Lower leg skin (tissue), 4 donors: ENCODE measurements around the gene PACS1. TPM values are rescaled to one million over a fixed set of nuclear protein-coding genes. Genes with fewer than 3 reads are reported as not detected.

Source experiments
- DNase-seq, 2 donors: peaks; one replicate each; pipeline ENCODE4 v3.0.0-alpha.2; 2019; ENCODE audit warnings: low spot score in 2 of 2
- H3K4me3 ChIP-seq: fragments of 200-600 bp; sonication (generic); 2 replicates; pipeline ENCODE4 v1.5.1; 2017; ENCODE audit warnings: mild to moderate bottlenecking, low read depth; ENCODE audit not compliant: poor library complexity, severe bottlenecking
- POLR2A ChIP-seq, 2 donors: fragments of 450-650 bp; IDR thresholded peaks; one replicate each; pipeline ENCODE4 v1.6.1; 2016 to 2017; ENCODE audit warnings: antibody characterized with exemption in 2 of 2, mild to moderate bottlenecking in 1 of 2, moderate library complexity in 1 of 2
- WGBS, 2 donors: methylation state at CpG; one replicate each; pipeline ENCODE4 v1.1.5; 2018; 5-methylcytosine and 5-hydroxymethylcytosine counted together
- intact Hi-C: fragments of 100-400 bp; cut with DNase I; formaldehyde crosslinking; loops from one replicate; pipeline ENCODE4 v1.15.0; 2023; ENCODE audit warnings: low total_unique reads
- total RNA-seq, 4 donors: library from RNA; depleted of rRNA; stranded (reverse); fragments of >200 nt; gene quantifications; one replicate each; pipeline ENCODE4 v1.1.0, GENCODE V29; 2016
- TF ChIP-seq, protein P1 (sequence below), 3 donors: fragments of 450-650 bp; IDR thresholded peaks; one replicate each; pipeline ENCODE4 v1.5.1; 2016; ENCODE audit warnings: antibody characterized with exemption in 3 of 3, mild to moderate bottlenecking in 3 of 3, moderate library complexity in 2 of 3

The PACS1 gene
- total RNA-seq, 4 donors from 2014 or later: 26.7 to 41.1 (median 32.4) TPM

DNA sequence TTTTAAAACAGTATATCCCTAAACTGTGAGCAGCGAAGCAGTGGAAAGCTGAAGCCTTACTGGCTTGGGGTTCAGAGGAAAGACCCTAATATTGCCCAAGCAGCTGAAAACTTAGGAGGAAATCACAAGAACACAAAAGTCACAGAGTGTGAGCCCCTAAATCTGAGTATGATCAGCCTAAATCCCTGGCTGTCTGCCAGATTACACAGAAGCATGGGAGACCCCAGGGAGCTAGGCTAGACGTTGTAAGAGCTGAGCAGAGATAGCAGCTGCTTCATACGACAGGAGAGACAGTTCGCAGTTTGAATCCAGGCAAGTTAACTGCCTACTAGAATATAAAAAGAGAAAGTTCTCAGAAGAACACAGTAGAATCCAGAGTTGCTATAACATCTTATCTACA lies 81.2 kb downstream of the PACS1 start:
- DNase-seq: no peak
- no peak for TF ChIP-seq POLR2A (IDR thresholded peaks at IDR 0.05)
- TF ChIP-seq, protein P1, sequence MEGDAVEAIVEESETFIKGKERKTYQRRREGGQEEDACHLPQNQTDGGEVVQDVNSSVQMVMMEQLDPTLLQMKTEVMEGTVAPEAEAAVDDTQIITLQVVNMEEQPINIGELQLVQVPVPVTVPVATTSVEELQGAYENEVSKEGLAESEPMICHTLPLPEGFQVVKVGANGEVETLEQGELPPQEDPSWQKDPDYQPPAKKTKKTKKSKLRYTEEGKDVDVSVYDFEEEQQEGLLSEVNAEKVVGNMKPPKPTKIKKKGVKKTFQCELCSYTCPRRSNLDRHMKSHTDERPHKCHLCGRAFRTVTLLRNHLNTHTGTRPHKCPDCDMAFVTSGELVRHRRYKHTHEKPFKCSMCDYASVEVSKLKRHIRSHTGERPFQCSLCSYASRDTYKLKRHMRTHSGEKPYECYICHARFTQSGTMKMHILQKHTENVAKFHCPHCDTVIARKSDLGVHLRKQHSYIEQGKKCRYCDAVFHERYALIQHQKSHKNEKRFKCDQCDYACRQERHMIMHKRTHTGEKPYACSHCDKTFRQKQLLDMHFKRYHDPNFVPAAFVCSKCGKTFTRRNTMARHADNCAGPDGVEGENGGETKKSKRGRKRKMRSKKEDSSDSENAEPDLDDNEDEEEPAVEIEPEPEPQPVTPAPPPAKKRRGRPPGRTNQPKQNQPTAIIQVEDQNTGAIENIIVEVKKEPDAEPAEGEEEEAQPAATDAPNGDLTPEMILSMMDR (IDR thresholded peaks at IDR 0.05): no peak
- no peak overlapping the region for H3K4me3 ChIP-seq
- 82 to 86% methylated on average over 4 of the region's 4 CpGs for WGBS, 2 donors
- intact Hi-C loops: no loop called here

DNA sequence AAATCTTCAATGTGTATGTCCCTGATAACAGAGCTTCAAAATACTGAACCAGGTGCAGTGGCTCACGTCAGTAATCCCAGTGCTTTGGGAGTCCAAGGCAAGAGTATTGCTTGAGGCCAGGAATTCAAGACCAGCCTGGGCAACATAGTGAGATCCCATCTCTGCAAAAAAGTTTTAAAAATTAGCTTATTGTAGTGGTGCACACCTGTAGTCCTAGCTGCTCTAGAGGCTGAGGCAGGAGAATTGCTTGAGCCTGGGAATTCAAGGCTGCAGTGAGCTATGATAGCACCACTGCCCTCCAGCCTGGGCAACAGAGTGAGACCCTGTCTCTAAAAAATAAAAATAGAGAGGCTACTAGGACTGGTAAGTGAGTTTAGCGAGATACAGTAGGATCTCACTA lies 84.0 kb downstream of the PACS1 start:
- no peak overlapping the region for H3K4me3 ChIP-seq
- intact Hi-C loops: no loop called here
- TF ChIP-seq, protein P1 (IDR thresholded peaks at IDR 0.05): no peak
- no peak for TF ChIP-seq POLR2A (IDR thresholded peaks at IDR 0.05)
- WGBS, 2 donors: 93 to 97% methylated on average over 2 of the region's 2 CpGs
- no peak for DNase-seq

- no peak overlapping the region for H3K4me3 ChIP-seq
- WGBS, 2 donors: 89% methylated on average over 7 of the region's 7 CpGs
- TF ChIP-seq, protein P1 (IDR thresholded peaks at IDR 0.05): no peak
- TF ChIP-seq POLR2A (IDR thresholded peaks at IDR 0.05): no peak
- no peak for DNase-seq
- intact Hi-C loops: no loop called here
Measured at GRCh38 chr11:66155387-66156073, 85.5 kb downstream of the PACS1 start.

DNA sequence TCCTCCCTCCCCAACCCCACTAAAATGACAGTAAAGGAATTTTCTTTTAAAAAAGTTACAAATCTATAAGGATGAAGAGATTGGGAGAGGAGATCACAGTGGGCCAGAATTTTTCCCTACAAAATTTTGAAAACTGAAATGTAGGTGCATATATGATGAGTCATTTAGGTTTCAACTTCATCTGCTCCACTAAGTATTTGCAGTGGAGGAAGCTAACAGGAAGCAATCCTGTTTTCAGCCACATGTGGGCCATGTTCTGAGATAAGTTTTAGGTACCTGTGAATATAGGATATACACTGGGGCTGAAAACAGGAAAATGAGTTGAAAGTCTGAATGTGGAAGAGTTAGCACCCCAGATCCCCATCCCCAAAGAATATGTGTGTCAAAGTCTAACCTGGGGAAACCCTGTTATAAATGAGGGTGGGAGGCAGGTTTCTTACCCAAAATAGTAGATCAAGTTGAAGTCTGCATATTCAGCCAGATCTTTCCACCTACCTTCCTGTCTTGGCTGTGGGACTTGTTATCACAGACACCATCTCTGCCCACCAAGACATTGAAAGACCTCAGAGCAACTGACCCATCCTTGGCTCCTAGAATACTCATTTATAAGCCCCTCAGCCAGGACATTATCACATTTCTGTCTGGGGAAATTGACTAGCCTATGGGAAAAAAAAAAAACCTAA lies 87.3 kb downstream of the PACS1 start:
- DNase-seq: no peak
- H3K4me3 ChIP-seq: no peak overlapping the region
- intact Hi-C loops: no loop called here
- TF ChIP-seq POLR2A (IDR thresholded peaks at IDR 0.05): no peak
- TF ChIP-seq, protein P1 (IDR thresholded peaks at IDR 0.05): no peak

DNA sequence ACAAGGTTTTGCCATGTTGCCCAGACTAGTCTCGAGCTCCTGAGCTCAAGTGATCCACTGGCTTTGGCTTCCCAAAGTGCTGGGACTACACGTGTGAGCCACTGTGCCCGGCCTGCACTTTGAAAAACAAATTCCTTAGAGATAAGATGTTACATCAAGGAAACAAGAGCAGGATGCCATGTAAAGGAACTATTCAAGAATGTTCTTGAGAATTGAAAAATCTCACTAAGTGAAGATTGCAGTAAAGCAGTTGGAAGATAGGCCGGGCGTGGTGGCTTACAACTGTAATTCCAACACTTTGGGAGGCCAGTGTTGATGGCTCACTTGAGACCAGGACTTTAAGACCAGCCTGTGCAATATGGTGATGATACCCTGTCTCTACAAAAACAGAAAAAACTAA lies 88.1 kb downstream of the PACS1 start:
- intact Hi-C loops: no loop called here
- TF ChIP-seq, protein P1 (IDR thresholded peaks at IDR 0.05): no peak
- no peak for TF ChIP-seq POLR2A (IDR thresholded peaks at IDR 0.05)
- no peak for DNase-seq
- H3K4me3 ChIP-seq: no peak overlapping the region
- WGBS, 2 donors: 96 to 99% methylated on average over 5 of the region's 5 CpGs
